ENCODE results near the gene TCAP. TPM values are rescaled to one million over a fixed set of nuclear protein-coding genes. Genes with fewer than 3 reads are reported as not detected.
A peak's percentile ranks its signal among the peaks of the same experiment; 100 is the strongest.

The TCAP gene
- total and polyA plus RNA-seq, 8 donors = 0.88 to 14.1 (median 2.2) TPM; not detected in 2

GRCh38 chr17:39700148-39700987 lies 35.2 kb downstream of the TCAP start:
- Histone ChIP-seq H3K27ac (peak overlapping the region; percentile 89 to 96 (median 93)), H3K4me1 (peaks cover 39 to 63% (median 56%) of the 10 kb centered on the region in 4 donors), H3K27me3 (peaks cover 0 to 20% (median 8%) of the 10 kb centered on the region in 3 donors), H3K4me3 (peak overlapping the region; percentile 60 to 96 (median 87)), H3K36me3 (peaks cover 0 to under 1% (median 0%) of the 10 kb centered on the region in 4 donors), H3K9me3 (no peaks in the 10 kb centered on the region)
- TF ChIP-seq EP300 (IDR thresholded peaks at IDR 0.05) = no peak
- no peak for TF ChIP-seq CTCF (IDR thresholded peaks at IDR 0.05)
- TF ChIP-seq POLR2AphosphoS5 (IDR thresholded peaks at IDR 0.05) = no peak
- TF ChIP-seq POLR2A (IDR thresholded peaks at IDR 0.05) = no peak
- peak in 1 of 2 donors; percentile 88 for DNase-seq
- 1 to 2% (median 2%) methylated on average over 26 to 57 of the region's 57 CpGs for WGBS, 5 donors
- intact Hi-C loops (cut with DNase I; ENCODE audit: low total_unique reads) = no loop called here

- no peaks in the 10 kb centered on the region for H3K36me3 ChIP-seq
- peaks cover 0 to 20% (median 8%) of the 10 kb centered on the region in 3 donors for H3K27me3 ChIP-seq
- peak; percentile 61 to 77 for DNase-seq
- H3K27ac ChIP-seq = peak overlapping the region; percentile 89 to 96 (median 93)
- H3K9me3 ChIP-seq = no peaks in the 10 kb centered on the region
- peak in 2 of 3 donors; percentile 17 to 55 for TF ChIP-seq POLR2AphosphoS5 (IDR thresholded peaks at IDR 0.05)
- no peak for TF ChIP-seq POLR2A (IDR thresholded peaks at IDR 0.05)
- intact Hi-C loops (cut with DNase I; ENCODE audit: low total_unique reads) = no loop called here
- peak overlapping the region; percentile 60 to 96 (median 87) for H3K4me3 ChIP-seq
- peaks cover 45 to 72% (median 63%) of the 10 kb centered on the region in 4 donors for H3K4me1 ChIP-seq
- WGBS, 5 donors = 16 to 31% (median 20%) methylated on average over 9 to 10 of the region's 10 CpGs
Observed at GRCh38 chr17:39701012-39701783, 36.0 kb downstream of the TCAP start.

GRCh38 chr17:39701784-39702422 lies 36.8 kb downstream of the TCAP start:
- H3K27ac ChIP-seq = peak overlapping the region; percentile 89 to 96 (median 93)
- peaks cover 51 to 76% (median 70%) of the 10 kb centered on the region in 4 donors for H3K4me1 ChIP-seq

More at GRCh38 chr17:39701784-39702422, 36.8 kb downstream of the TCAP start:
- H3K36me3 ChIP-seq = peaks cover 0 to 4% (median 2%) of the 10 kb centered on the region in 4 donors
- H3K9me3 ChIP-seq = no peaks in the 10 kb centered on the region
- 58 to 63% (median 62%) methylated on average over 4 of the region's 4 CpGs for WGBS, 5 donors
- H3K4me3 ChIP-seq = peak overlapping the region; percentile 60 to 96 (median 87)
- peaks cover 0 to 20% (median 8%) of the 10 kb centered on the region in 3 donors for H3K27me3 ChIP-seq
- intact Hi-C loops (cut with DNase I; ENCODE audit: low total_unique reads) = no loop called here
- no peak for TF ChIP-seq CTCF (IDR thresholded peaks at IDR 0.05)
- TF ChIP-seq EP300 (IDR thresholded peaks at IDR 0.05) = no peak
- no peak for TF ChIP-seq POLR2A (IDR thresholded peaks at IDR 0.05)
- no peak for TF ChIP-seq POLR2AphosphoS5 (IDR thresholded peaks at IDR 0.05)
- DNase-seq = no peak
